Esophagus muscularis mucosa (tissue), 3 donors: ENCODE measurements around the gene TMEM109.

Experiments
- POLR2A ChIP-seq: fragments of 450-650 bp; IDR thresholded peaks from one replicate; pipeline ENCODE4 v1.6.1; 2017; ENCODE audit warnings: antibody characterized with exemption, moderate library complexity, mild to moderate bottlenecking, low read depth
- POLR2AphosphoS5 ChIP-seq, 2 donors: sonication (generic); formaldehyde crosslinking; IDR thresholded peaks; one replicate each; pipeline ENCODE4 v1.6.1; 2017; ENCODE audit warnings: antibody characterized with exemption in 2 of 2
- TF ChIP-seq, protein P1 (sequence below), 3 experiments: fragments of 200-600 bp in 2 of 3; fragments of 450-650 bp in 1 of 3; sonication (generic) in 2 of 3; IDR thresholded peaks; one replicate each; pipeline ENCODE4 v1.5.1; 2017 to 2019; ENCODE audit warnings: antibody characterized with exemption in 3 of 3, mild to moderate bottlenecking in 2 of 3, moderate library complexity in 1 of 3

DNA sequence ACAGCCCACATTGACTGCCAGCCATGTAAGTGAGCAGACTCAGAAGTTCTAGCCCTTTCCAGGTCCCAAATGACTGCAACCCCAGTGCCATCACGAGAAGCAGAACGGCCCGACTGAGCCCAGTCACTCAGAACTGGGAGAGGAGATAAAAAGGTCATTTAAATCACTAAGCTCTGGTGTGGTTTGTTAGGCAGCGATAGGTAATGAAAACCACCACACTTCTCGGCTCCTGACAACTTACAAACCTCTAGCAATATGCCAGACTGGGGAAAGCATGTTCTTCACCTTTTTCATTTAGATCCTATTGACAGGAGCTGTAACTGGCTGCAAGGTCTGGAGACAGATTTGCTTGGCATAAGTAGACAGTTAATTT, 31.3 kb downstream of the TMEM109 start:
- TF ChIP-seq, protein P1, sequence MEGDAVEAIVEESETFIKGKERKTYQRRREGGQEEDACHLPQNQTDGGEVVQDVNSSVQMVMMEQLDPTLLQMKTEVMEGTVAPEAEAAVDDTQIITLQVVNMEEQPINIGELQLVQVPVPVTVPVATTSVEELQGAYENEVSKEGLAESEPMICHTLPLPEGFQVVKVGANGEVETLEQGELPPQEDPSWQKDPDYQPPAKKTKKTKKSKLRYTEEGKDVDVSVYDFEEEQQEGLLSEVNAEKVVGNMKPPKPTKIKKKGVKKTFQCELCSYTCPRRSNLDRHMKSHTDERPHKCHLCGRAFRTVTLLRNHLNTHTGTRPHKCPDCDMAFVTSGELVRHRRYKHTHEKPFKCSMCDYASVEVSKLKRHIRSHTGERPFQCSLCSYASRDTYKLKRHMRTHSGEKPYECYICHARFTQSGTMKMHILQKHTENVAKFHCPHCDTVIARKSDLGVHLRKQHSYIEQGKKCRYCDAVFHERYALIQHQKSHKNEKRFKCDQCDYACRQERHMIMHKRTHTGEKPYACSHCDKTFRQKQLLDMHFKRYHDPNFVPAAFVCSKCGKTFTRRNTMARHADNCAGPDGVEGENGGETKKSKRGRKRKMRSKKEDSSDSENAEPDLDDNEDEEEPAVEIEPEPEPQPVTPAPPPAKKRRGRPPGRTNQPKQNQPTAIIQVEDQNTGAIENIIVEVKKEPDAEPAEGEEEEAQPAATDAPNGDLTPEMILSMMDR (IDR thresholded peaks at IDR 0.05) = no peak
- TF ChIP-seq POLR2A (no peak), POLR2AphosphoS5 (IDR thresholded peaks at IDR 0.05) (no peak)
